ENCODE results near the gene CDH23. TPM values are rescaled to one million over a fixed set of nuclear protein-coding genes. Genes with fewer than 3 reads are reported as not detected.

Gene CDH23
- total RNA-seq, 4 donors from 2014 or later, result 13.8 to 20.1 (median 17.3) TPM

DNA sequence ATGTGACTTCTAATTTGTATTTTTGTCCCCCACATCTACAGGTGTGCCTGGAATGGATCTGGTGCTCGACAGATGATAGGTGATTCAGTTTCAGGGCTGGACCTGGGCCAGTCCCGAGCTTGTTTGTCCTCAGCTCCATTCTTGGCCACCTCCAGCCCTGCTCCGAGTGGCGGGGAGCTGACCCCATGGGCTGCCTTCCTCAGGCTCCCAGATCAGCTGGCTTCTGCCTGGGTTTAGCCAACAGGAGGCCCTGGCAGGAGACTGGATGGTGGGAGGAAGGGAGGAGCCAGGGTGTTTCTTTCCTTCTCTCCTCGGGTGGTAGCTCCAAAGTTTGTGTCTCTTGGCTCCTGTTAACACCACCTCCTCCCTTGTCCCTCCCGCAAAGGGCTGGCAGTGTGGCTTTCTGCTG is 75.2 kb downstream of the CDH23 start:
- no peak for DNase-seq (ENCODE audit: low spot score in 2 of 2)
- H3K4me3 ChIP-seq, result no peak overlapping the region
- peak overlapping the region in 1 of 4 donors; percentile 50 for H3K27ac ChIP-seq
- H3K36me3 ChIP-seq, result no peaks in the 10 kb centered on the region
- TF ChIP-seq POLR2A (IDR thresholded peaks at IDR 0.05), result no peak
- TF ChIP-seq, protein P1, sequence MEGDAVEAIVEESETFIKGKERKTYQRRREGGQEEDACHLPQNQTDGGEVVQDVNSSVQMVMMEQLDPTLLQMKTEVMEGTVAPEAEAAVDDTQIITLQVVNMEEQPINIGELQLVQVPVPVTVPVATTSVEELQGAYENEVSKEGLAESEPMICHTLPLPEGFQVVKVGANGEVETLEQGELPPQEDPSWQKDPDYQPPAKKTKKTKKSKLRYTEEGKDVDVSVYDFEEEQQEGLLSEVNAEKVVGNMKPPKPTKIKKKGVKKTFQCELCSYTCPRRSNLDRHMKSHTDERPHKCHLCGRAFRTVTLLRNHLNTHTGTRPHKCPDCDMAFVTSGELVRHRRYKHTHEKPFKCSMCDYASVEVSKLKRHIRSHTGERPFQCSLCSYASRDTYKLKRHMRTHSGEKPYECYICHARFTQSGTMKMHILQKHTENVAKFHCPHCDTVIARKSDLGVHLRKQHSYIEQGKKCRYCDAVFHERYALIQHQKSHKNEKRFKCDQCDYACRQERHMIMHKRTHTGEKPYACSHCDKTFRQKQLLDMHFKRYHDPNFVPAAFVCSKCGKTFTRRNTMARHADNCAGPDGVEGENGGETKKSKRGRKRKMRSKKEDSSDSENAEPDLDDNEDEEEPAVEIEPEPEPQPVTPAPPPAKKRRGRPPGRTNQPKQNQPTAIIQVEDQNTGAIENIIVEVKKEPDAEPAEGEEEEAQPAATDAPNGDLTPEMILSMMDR (IDR thresholded peaks at IDR 0.05), result no peak
- TF ChIP-seq EP300 (IDR thresholded peaks at IDR 0.05), result no peak
- H3K9me3 ChIP-seq, result no peaks in the 10 kb centered on the region
- 46 to 56% methylated on average over 6 of the region's 6 CpGs for WGBS, 2 donors
- peaks cover 0 to 45% (median 10%) of the 10 kb centered on the region in 4 donors for H3K4me1 ChIP-seq
- no peaks in the 10 kb centered on the region for H3K27me3 ChIP-seq

DNA sequence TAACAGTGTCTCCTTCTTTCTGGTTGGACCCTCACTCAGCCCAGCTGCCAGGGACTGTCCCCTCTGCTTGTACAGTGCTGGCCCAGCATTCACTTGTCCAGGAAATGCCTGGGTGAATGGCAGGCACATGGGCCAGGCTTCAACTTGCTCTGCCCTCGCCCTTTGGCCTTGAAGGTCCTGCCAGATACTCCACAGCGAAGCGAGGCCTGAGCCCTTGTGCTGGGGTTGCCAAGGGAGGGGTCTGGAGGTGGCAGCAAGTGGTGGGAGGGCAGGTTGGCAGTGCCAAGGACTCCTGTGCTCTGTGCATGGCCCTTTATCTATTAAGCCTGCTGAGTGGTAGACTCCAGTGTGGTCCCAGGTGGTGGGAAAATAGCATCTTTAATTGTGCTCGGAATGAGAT is 75.7 kb downstream of the CDH23 start:
- H3K27me3 ChIP-seq, result no peaks in the 10 kb centered on the region
- no peaks in the 10 kb centered on the region for H3K9me3 ChIP-seq
- 67 to 89% methylated on average over 4 of the region's 4 CpGs for WGBS, 2 donors
- no peaks in the 10 kb centered on the region for H3K36me3 ChIP-seq
- H3K4me1 ChIP-seq, result peaks cover 0 to 50% (median 10%) of the 10 kb centered on the region in 4 donors
- H3K27ac ChIP-seq, result peak overlapping the region in 1 of 4 donors; percentile 50
- H3K4me3 ChIP-seq, result no peak overlapping the region
- no peak for TF ChIP-seq EP300 (IDR thresholded peaks at IDR 0.05)
- TF ChIP-seq, protein P1 (IDR thresholded peaks at IDR 0.05), result no peak
- TF ChIP-seq POLR2A (IDR thresholded peaks at IDR 0.05), result no peak
- DNase-seq (ENCODE audit: low spot score in 2 of 2), result no peak

DNA sequence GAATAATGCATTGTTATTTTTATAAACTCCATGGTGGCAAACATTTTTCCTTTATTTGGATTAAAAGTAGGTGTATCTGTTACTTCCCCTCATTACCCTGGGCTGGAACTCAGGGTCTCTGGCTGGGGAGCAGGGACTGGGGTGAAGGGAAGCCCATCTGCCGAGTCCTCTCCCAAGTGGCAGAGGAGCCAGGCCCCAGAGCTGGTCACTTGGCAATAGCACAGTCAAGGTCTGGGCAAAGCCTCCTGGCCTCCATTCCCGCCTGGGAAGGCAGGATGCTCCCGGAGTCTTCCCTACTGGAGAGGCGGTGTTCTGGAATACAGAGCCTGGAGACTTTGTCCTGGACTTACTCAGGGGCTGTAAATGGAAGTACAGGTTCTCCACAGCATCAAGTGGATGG is 76.2 kb downstream of the CDH23 start:
- H3K4me3 ChIP-seq, result no peak overlapping the region
- no peak overlapping the region for H3K27ac ChIP-seq
- TF ChIP-seq EP300 (IDR thresholded peaks at IDR 0.05), result no peak
- TF ChIP-seq, protein P1 (IDR thresholded peaks at IDR 0.05), result no peak
- TF ChIP-seq POLR2A (IDR thresholded peaks at IDR 0.05), result no peak
- H3K27me3 ChIP-seq, result no peaks in the 10 kb centered on the region
- H3K4me1 ChIP-seq, result peaks cover 0 to 54% (median 10%) of the 10 kb centered on the region in 4 donors
- DNase-seq (ENCODE audit: low spot score in 2 of 2), result no peak
- no peaks in the 10 kb centered on the region for H3K9me3 ChIP-seq
- 87 to 94% methylated on average over 4 of the region's 4 CpGs for WGBS, 2 donors
- H3K36me3 ChIP-seq, result no peaks in the 10 kb centered on the region

DNA sequence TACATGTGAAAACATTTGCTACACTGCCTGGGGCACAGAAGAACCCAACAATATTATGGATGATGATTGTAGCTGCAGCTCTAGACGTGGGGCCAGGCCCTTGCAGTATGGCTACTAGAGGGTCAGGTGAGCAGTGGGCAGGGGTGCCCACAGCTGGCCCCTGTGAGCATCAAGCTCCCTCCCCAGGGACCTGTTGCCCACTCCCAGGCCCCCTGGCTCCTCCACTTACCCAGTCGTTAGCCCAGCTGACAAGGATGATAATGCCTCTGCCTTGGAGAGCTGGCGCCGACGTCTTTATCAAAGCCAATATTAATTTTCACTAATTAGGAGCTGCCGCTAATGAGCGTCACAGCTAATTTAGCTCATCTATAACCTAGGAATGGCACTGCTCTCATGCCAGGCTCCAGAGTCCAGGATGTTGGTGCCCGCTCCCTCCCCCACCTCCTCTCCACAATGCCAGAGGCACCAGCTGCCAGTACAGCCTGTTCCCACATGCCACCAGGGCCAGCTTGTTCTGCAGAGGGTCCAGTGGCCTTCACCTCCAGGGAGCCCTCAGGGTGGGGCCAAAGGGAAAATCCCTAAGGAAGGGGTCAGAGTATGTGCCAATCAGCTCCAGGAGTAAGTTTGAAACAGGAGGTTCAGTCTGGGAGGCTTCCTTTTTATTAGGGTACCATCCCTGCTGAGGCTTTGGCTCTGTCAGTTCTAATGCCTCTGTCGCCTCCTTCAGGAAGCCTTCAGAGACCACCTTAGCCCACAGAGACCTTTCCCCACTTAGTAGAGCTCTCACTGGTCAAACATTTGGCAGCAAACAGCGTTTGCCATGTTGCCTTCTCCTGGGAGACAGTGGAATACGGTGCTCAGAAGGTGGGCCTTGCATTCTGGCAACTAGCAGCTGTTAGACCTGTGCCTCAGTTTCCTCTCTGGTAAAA is 77.2 kb downstream of the CDH23 start:
- no peak overlapping the region for H3K4me3 ChIP-seq
- peaks cover 0 to 55% (median 10%) of the 10 kb centered on the region in 4 donors for H3K4me1 ChIP-seq
- no peaks in the 10 kb centered on the region for H3K9me3 ChIP-seq
- H3K27ac ChIP-seq, result no peak overlapping the region
- H3K27me3 ChIP-seq, result no peaks in the 10 kb centered on the region
- no peaks in the 10 kb centered on the region for H3K36me3 ChIP-seq
- no peak for DNase-seq (ENCODE audit: low spot score in 2 of 2)
- TF ChIP-seq POLR2A (IDR thresholded peaks at IDR 0.05) (no peak), EP300 (IDR thresholded peaks at IDR 0.05) (no peak)
- TF ChIP-seq, protein P1 (IDR thresholded peaks at IDR 0.05), result no peak
- 89% methylated on average over 11 of the region's 11 CpGs for WGBS, 2 donors

DNA sequence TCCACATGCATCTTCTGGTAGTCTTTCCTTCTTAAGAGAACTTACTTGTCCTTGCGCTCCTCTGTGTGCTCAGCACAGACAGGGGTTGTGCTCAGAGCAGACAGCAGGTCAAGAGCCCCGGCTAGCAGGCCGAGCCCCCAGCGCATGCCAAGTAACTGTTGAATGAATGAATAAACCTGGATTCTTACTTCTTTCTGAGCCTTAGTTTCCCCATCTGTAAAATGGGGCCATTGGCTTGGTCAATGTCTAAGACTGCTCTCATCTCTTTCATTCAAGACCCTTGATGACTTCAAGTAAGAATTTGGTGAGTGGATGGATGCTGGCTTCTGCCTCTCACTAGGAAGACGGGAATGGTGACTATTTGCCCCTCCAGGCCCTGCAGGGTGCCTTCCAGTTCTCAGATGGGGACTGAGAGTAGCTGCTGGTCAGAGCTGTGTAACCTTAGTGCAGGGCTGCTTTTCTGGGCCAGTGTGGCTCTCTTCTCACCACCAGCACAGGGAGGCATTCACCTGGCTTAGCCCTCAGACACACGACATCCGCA is 78.1 kb downstream of the CDH23 start:
- no peaks in the 10 kb centered on the region for H3K36me3 ChIP-seq
- H3K4me3 ChIP-seq, result no peak overlapping the region
- H3K4me1 ChIP-seq, result peaks cover 0 to 55% (median 10%) of the 10 kb centered on the region in 4 donors
- no peak for DNase-seq (ENCODE audit: low spot score in 2 of 2)
- H3K27ac ChIP-seq, result peak overlapping the region in 1 of 4 donors; percentile 12
- TF ChIP-seq, protein P1 (IDR thresholded peaks at IDR 0.05), result no peak
- no peak for TF ChIP-seq POLR2A (IDR thresholded peaks at IDR 0.05)
- no peak for TF ChIP-seq EP300 (IDR thresholded peaks at IDR 0.05)
- no peaks in the 10 kb centered on the region for H3K9me3 ChIP-seq
- H3K27me3 ChIP-seq, result no peaks in the 10 kb centered on the region
- WGBS, 2 donors, result 85 to 96% methylated on average over 5 to 7 of the region's 7 CpGs
